ENCODE measurements around the gene IQSEC1. TPM values are rescaled to one million over a fixed set of nuclear protein-coding genes. Genes with fewer than 3 reads are reported as not detected.
A peak's percentile ranks its signal among the peaks of the same experiment; 100 is the strongest.

Gene IQSEC1
- total and polyA plus RNA-seq, 2 donors, result 9.4 to 21.9 TPM

GRCh38 chr3:12869035-12869621, 204.1 kb downstream of the IQSEC1 start:
- 16% methylated on average over 28 of the region's 28 CpGs for WGBS
- Histone ChIP-seq H3K4me1 (ENCODE audit: control insufficient read depth in 2 of 2, insufficient read depth in 2 of 2, low read length in 2 of 2) (peaks cover 5 to 10% of the 10 kb centered on the region in 2 donors), H3K27ac (ENCODE audit: low read depth in 1 of 2, low read length in 1 of 2) (no peak overlapping the region), H3K36me3 (ENCODE audit: control insufficient read depth in 2 of 2, insufficient read depth in 2 of 2, low read length in 1 of 2) (no peaks in the 10 kb centered on the region), H3K4me3 (ENCODE audit: low read length in 2 of 2) (peak overlapping the region in 1 of 2 donors; percentile 24), H3K9me3 (ENCODE audit: control insufficient read depth in 2 of 2, insufficient read depth in 1 of 2, low read length in 1 of 2) (peaks cover 0 to 13% of the 10 kb centered on the region in 2 donors), H3K27me3 (ENCODE audit: control insufficient read depth in 2 of 2, insufficient read depth in 1 of 2, low read length in 1 of 2) (peaks cover 15 to 43% of the 10 kb centered on the region in 2 donors)
- DNase-seq (ENCODE audit: low read depth in 6 of 9, low spot score in 9 of 9), result no peak

- Histone ChIP-seq H3K27ac (ENCODE audit: low read depth in 1 of 2, low read length in 1 of 2) (no peak overlapping the region), H3K4me1 (ENCODE audit: control insufficient read depth in 2 of 2, insufficient read depth in 2 of 2, low read length in 2 of 2) (peaks cover 5 to 10% of the 10 kb centered on the region in 2 donors), H3K36me3 (ENCODE audit: control insufficient read depth in 2 of 2, insufficient read depth in 2 of 2, low read length in 1 of 2) (no peaks in the 10 kb centered on the region), H3K27me3 (ENCODE audit: control insufficient read depth in 2 of 2, insufficient read depth in 1 of 2, low read length in 1 of 2) (peaks cover 15 to 41% of the 10 kb centered on the region in 2 donors), H3K4me3 (ENCODE audit: low read length in 2 of 2) (peak overlapping the region in 1 of 2 donors; percentile 27), H3K9me3 (ENCODE audit: control insufficient read depth in 2 of 2, insufficient read depth in 1 of 2, low read length in 1 of 2) (peaks cover 0 to 13% of the 10 kb centered on the region in 2 donors)
- 6% methylated on average over 45 of the region's 45 CpGs for WGBS
- peak in 7 of 9 donors; percentile 24 to 70 (median 55) for DNase-seq (ENCODE audit: low read depth in 6 of 9, low spot score in 9 of 9)
Measured at GRCh38 chr3:12868039-12869034, 204.9 kb downstream of the IQSEC1 start.

GRCh38 chr3:12866836-12867235, 206.4 kb downstream of the IQSEC1 start:
- Histone ChIP-seq H3K27me3 (ENCODE audit: control insufficient read depth in 2 of 2, insufficient read depth in 1 of 2, low read length in 1 of 2) (peaks cover 15 to 41% of the 10 kb centered on the region in 2 donors), H3K36me3 (ENCODE audit: control insufficient read depth in 2 of 2, insufficient read depth in 2 of 2, low read length in 1 of 2) (no peaks in the 10 kb centered on the region), H3K4me1 (ENCODE audit: control insufficient read depth in 2 of 2, insufficient read depth in 2 of 2, low read length in 2 of 2) (peaks cover 5 to 10% of the 10 kb centered on the region in 2 donors), H3K9me3 (ENCODE audit: control insufficient read depth in 2 of 2, insufficient read depth in 1 of 2, low read length in 1 of 2) (peaks cover 0 to 13% of the 10 kb centered on the region in 2 donors), H3K27ac (ENCODE audit: low read depth in 1 of 2, low read length in 1 of 2) (no peak overlapping the region), H3K4me3 (ENCODE audit: low read length in 2 of 2) (no peak overlapping the region)
- no peak for DNase-seq (ENCODE audit: low read depth in 6 of 9, low spot score in 9 of 9)
- 93% methylated on average over 6 of the region's 6 CpGs for WGBS

- WGBS, result 96% methylated on average over 4 of the region's 4 CpGs
- no peaks in the 10 kb centered on the region for H3K36me3 ChIP-seq (ENCODE audit: control insufficient read depth in 2 of 2, insufficient read depth in 2 of 2, low read length in 1 of 2)
Measured at GRCh38 chr3:12865271-12865670, 208.0 kb downstream of the IQSEC1 start.

DNA sequence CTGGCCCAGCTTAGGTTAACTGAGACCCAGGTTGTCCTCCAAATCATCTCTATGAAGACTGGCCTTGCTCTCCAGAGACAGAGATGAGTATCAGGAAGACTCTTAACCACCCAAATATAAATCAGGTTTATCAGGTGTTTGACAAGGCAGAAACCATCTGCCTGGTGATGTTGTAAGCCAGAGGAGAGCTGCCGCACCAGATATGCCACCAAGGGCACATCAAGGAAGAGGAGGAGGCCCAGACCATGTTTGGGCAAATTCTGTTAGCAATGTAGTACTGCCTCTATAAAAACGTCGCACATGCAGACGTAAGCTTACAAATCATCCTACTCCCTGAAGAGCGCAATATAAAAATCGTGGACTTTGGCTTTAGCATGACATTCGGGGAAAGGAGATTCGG, 210.8 kb downstream of the IQSEC1 start:
- Histone ChIP-seq H3K9me3 (ENCODE audit: control insufficient read depth in 2 of 2, insufficient read depth in 1 of 2, low read length in 1 of 2) (peaks cover 0 to 13% of the 10 kb centered on the region in 2 donors), H3K4me3 (ENCODE audit: low read length in 2 of 2) (no peak overlapping the region), H3K27me3 (ENCODE audit: control insufficient read depth in 2 of 2, insufficient read depth in 1 of 2, low read length in 1 of 2) (peaks cover 0 to 6% of the 10 kb centered on the region in 2 donors), H3K4me1 (ENCODE audit: control insufficient read depth in 2 of 2, insufficient read depth in 2 of 2, low read length in 2 of 2) (no peaks in the 10 kb centered on the region), H3K27ac (ENCODE audit: low read depth in 1 of 2, low read length in 1 of 2) (no peak overlapping the region), H3K36me3 (ENCODE audit: control insufficient read depth in 2 of 2, insufficient read depth in 2 of 2, low read length in 1 of 2) (no peaks in the 10 kb centered on the region)
- 98% methylated on average over 8 of the region's 8 CpGs for WGBS
- DNase-seq (ENCODE audit: low read depth in 6 of 9, low spot score in 9 of 9), result no peak

More at GRCh38 chr3:12865271-12865670, 208.0 kb downstream of the IQSEC1 start:
- Histone ChIP-seq H3K27me3 (ENCODE audit: control insufficient read depth in 2 of 2, insufficient read depth in 1 of 2, low read length in 1 of 2) (peaks cover 15 to 32% of the 10 kb centered on the region in 2 donors), H3K4me3 (ENCODE audit: low read length in 2 of 2) (no peak overlapping the region), H3K9me3 (ENCODE audit: control insufficient read depth in 2 of 2, insufficient read depth in 1 of 2, low read length in 1 of 2) (peaks cover 0 to 13% of the 10 kb centered on the region in 2 donors), H3K27ac (ENCODE audit: low read depth in 1 of 2, low read length in 1 of 2) (no peak overlapping the region), H3K4me1 (ENCODE audit: control insufficient read depth in 2 of 2, insufficient read depth in 2 of 2, low read length in 2 of 2) (peaks cover 5 to 10% of the 10 kb centered on the region in 2 donors)
- DNase-seq (ENCODE audit: low read depth in 6 of 9, low spot score in 9 of 9), result no peak

- H3K4me1 ChIP-seq (ENCODE audit: control insufficient read depth in 2 of 2, insufficient read depth in 2 of 2, low read length in 2 of 2), result no peaks in the 10 kb centered on the region
- peaks cover 0 to 13% of the 10 kb centered on the region in 2 donors for H3K9me3 ChIP-seq (ENCODE audit: control insufficient read depth in 2 of 2, insufficient read depth in 1 of 2, low read length in 1 of 2)
- 94% methylated on average over 5 of the region's 5 CpGs for WGBS
- H3K27me3 ChIP-seq (ENCODE audit: control insufficient read depth in 2 of 2, insufficient read depth in 1 of 2, low read length in 1 of 2), result peaks cover 0 to 4% of the 10 kb centered on the region in 2 donors
- no peak for DNase-seq (ENCODE audit: low read depth in 6 of 9, low spot score in 9 of 9)
- H3K4me3 ChIP-seq (ENCODE audit: low read length in 2 of 2), result no peak overlapping the region
- H3K36me3 ChIP-seq (ENCODE audit: control insufficient read depth in 2 of 2, insufficient read depth in 2 of 2, low read length in 1 of 2), result no peaks in the 10 kb centered on the region
- H3K27ac ChIP-seq (ENCODE audit: low read depth in 1 of 2, low read length in 1 of 2), result no peak overlapping the region
Measured at GRCh38 chr3:12861611-12862010, 211.6 kb downstream of the IQSEC1 start.

- no peak overlapping the region for H3K27ac ChIP-seq (ENCODE audit: low read depth in 1 of 2, low read length in 1 of 2)
- H3K27me3 ChIP-seq (ENCODE audit: control insufficient read depth in 2 of 2, insufficient read depth in 1 of 2, low read length in 1 of 2), result peaks cover 0 to 3% of the 10 kb centered on the region in 2 donors
- peaks cover 0 to 4% of the 10 kb centered on the region in 2 donors for H3K9me3 ChIP-seq (ENCODE audit: control insufficient read depth in 2 of 2, insufficient read depth in 1 of 2, low read length in 1 of 2)
- H3K4me1 ChIP-seq (ENCODE audit: control insufficient read depth in 2 of 2, insufficient read depth in 2 of 2, low read length in 2 of 2), result no peaks in the 10 kb centered on the region
- no peaks in the 10 kb centered on the region for H3K36me3 ChIP-seq (ENCODE audit: control insufficient read depth in 2 of 2, insufficient read depth in 2 of 2, low read length in 1 of 2)
- no peak for DNase-seq (ENCODE audit: low read depth in 6 of 9, low spot score in 9 of 9)
- no peak overlapping the region for H3K4me3 ChIP-seq (ENCODE audit: low read length in 2 of 2)
- 92% methylated on average over 7 of the region's 7 CpGs for WGBS
Measured at GRCh38 chr3:12859840-12860239, 213.4 kb downstream of the IQSEC1 start.

- no peak for DNase-seq (ENCODE audit: low read depth in 6 of 9, low spot score in 9 of 9)
- H3K27ac ChIP-seq (ENCODE audit: low read depth in 1 of 2, low read length in 1 of 2), result no peak overlapping the region
- H3K27me3 ChIP-seq (ENCODE audit: control insufficient read depth in 2 of 2, insufficient read depth in 1 of 2, low read length in 1 of 2), result peaks cover 0 to 6% of the 10 kb centered on the region in 2 donors
- no peak overlapping the region for H3K4me3 ChIP-seq (ENCODE audit: low read length in 2 of 2)
- H3K4me1 ChIP-seq (ENCODE audit: control insufficient read depth in 2 of 2, insufficient read depth in 2 of 2, low read length in 2 of 2), result no peaks in the 10 kb centered on the region
- no peaks in the 10 kb centered on the region for H3K9me3 ChIP-seq (ENCODE audit: control insufficient read depth in 2 of 2, insufficient read depth in 1 of 2, low read length in 1 of 2)
- H3K36me3 ChIP-seq (ENCODE audit: control insufficient read depth in 2 of 2, insufficient read depth in 2 of 2, low read length in 1 of 2), result no peaks in the 10 kb centered on the region
- 96% methylated on average over 5 of the region's 5 CpGs for WGBS
Measured at GRCh38 chr3:12856626-12857025, 216.6 kb downstream of the IQSEC1 start.

- H3K4me1 ChIP-seq (ENCODE audit: control insufficient read depth in 2 of 2, insufficient read depth in 2 of 2, low read length in 2 of 2), result no peaks in the 10 kb centered on the region
- peaks cover 0 to 6% of the 10 kb centered on the region in 2 donors for H3K27me3 ChIP-seq (ENCODE audit: control insufficient read depth in 2 of 2, insufficient read depth in 1 of 2, low read length in 1 of 2)
- WGBS, result 97% methylated on average over 4 of the region's 4 CpGs
- no peak overlapping the region for H3K4me3 ChIP-seq (ENCODE audit: low read length in 2 of 2)
- no peaks in the 10 kb centered on the region for H3K36me3 ChIP-seq (ENCODE audit: control insufficient read depth in 2 of 2, insufficient read depth in 2 of 2, low read length in 1 of 2)
- no peak overlapping the region for H3K27ac ChIP-seq (ENCODE audit: low read depth in 1 of 2, low read length in 1 of 2)
- no peaks in the 10 kb centered on the region for H3K9me3 ChIP-seq (ENCODE audit: control insufficient read depth in 2 of 2, insufficient read depth in 1 of 2, low read length in 1 of 2)
- DNase-seq (ENCODE audit: low read depth in 6 of 9, low spot score in 9 of 9), result no peak
Measured at GRCh38 chr3:12854565-12854964, 218.7 kb downstream of the IQSEC1 start.

All from thymus (tissue), 11 donors.